HEK293 (cell line): Measurements from ENCODE around the gene LEP.
"Not testable (repeated sequence)": the region's sequence is repeated elsewhere in the genome, so short reads cannot be mapped to it uniquely, and the experiment has no call there.

Experiments
- CTCF ChIA-PET: fragments of 350-600 bp; formaldehyde crosslinking; extraction: SDS; loops from one replicate; lab custom pipeline; 2021; ENCODE audit warnings: antibody characterized with exemption; lab: Yijun Ruan, JAX
- POLR2A ChIA-PET: fragments of 300-600 bp; formaldehyde crosslinking; extraction: SDS; loops from one replicate; lab custom pipeline; 2020; ENCODE audit warnings: antibody characterized with exemption, inconsistent platforms; lab: Yijun Ruan, JAX
- H3K27ac ChIP-seq: fragments of 200-500 bp; sonication (Bioruptor generic); 2 replicates; pipeline ENCODE4 v1.5.1; 2014; ENCODE audit warnings: low read depth, low read length, control low read depth, inconsistent platforms; ENCODE audit errors: extremely low read depth
- H3K36me3 ChIP-seq, 2 experiments: fragments of 200-500 bp in 1 of 2; sonication (Bioruptor generic) in 1 of 2; 1 replicate in 1 of 2; 2 replicates in 1 of 2; pipeline ENCODE4 v1.5.1; 2014 to 2017; ENCODE audit warnings: inconsistent platforms in 2 of 2, low read length in 2 of 2; ENCODE audit not compliant: control insufficient read depth in 2 of 2, insufficient read depth in 1 of 2
- H3K4me1 ChIP-seq: fragments of 200-500 bp; sonication (Bioruptor generic); 2 replicates; pipeline ENCODE4 v1.5.1; 2014; ENCODE audit warnings: mild to moderate bottlenecking, low read length, inconsistent platforms; ENCODE audit not compliant: control insufficient read depth, insufficient read depth
- H3K4me3 ChIP-seq: 2 replicates; pipeline ENCODE4 v1.5.1; 2011; ENCODE audit warnings: low read depth, mild to moderate bottlenecking, control low read depth, low read length, moderate library complexity
- H3K9me3 ChIP-seq: fragments of 200-500 bp; sonication (Bioruptor generic); 2 replicates; pipeline ENCODE4 v1.5.1; 2014; ENCODE audit warnings: low read depth, low read length, inconsistent platforms; ENCODE audit not compliant: control insufficient read depth, insufficient read depth
- MYNN ChIP-seq: fragments of 450-650 bp; formaldehyde crosslinking; IDR thresholded peaks from 2 replicates; pipeline ENCODE4 v1.5.1; 2016; ENCODE audit warnings: missing biosample characterization, missing genetic modification characterization, borderline replicate concordance
- SCRT2 ChIP-seq: fragments of 450-650 bp; formaldehyde crosslinking; IDR thresholded peaks from 2 replicates; pipeline ENCODE4 v1.5.1; 2016; ENCODE audit warnings: missing biosample characterization, missing genetic modification characterization
- SETDB1 ChIP-seq: IDR thresholded peaks from one replicate; pipeline ENCODE4 v1.6.1; 2017; ENCODE audit warnings: mild to moderate bottlenecking, low read length, moderate library complexity, mixed read lengths; ENCODE audit not compliant: insufficient read length
- ZNF518A ChIP-seq: fragments of 450-650 bp; formaldehyde crosslinking; conservative IDR thresholded peaks from 2 replicates; pipeline ENCODE4 v1.5.1; 2016; ENCODE audit warnings: low read depth, missing biosample characterization, missing genetic modification characterization
- ZNF555 ChIP-seq: fragments of 450-650 bp; formaldehyde crosslinking; conservative IDR thresholded peaks from 2 replicates; pipeline ENCODE4 v1.5.1; 2017; ENCODE audit warnings: missing biosample characterization, mild to moderate bottlenecking, missing genetic modification characterization, inconsistent platforms
- ZNF658 ChIP-seq: fragments of 450-650 bp; formaldehyde crosslinking; IDR thresholded peaks from 2 replicates; pipeline ENCODE4; 2016; ENCODE audit warnings: missing biosample characterization, missing genetic modification characterization
- ZNF677 ChIP-seq: fragments of 450-650 bp; IDR thresholded peaks from 2 replicates; pipeline ENCODE4 v1.5.0; 2018; ENCODE audit warnings: missing biosample characterization, mild to moderate bottlenecking, missing genetic modification characterization, moderate library complexity
- TF ChIP-seq, protein P1 (sequence below): fragments of 450-650 bp; formaldehyde crosslinking; IDR thresholded peaks from 2 replicates; pipeline ENCODE4 v1.5.1; 2016; ENCODE audit warnings: missing biosample characterization, missing genetic modification characterization
- TF ChIP-seq, protein P2 (sequence below): fragments of 450-650 bp; formaldehyde crosslinking; IDR thresholded peaks from 2 replicates; pipeline ENCODE4 v1.5.1; 2016; ENCODE audit warnings: missing biosample characterization, missing genetic modification characterization
- TF ChIP-seq, protein P3 (sequence below): fragments of 450-650 bp; formaldehyde crosslinking; IDR thresholded peaks from 2 replicates; pipeline ENCODE4 v1.5.1; 2016; ENCODE audit warnings: missing biosample characterization, missing genetic modification characterization
- TF ChIP-seq, protein P4 (sequence below): fragments of 450-650 bp; formaldehyde crosslinking; IDR thresholded peaks from 2 replicates; pipeline ENCODE4 v1.5.1; 2016; ENCODE audit warnings: missing biosample characterization, missing genetic modification characterization

The LEP gene

DNA sequence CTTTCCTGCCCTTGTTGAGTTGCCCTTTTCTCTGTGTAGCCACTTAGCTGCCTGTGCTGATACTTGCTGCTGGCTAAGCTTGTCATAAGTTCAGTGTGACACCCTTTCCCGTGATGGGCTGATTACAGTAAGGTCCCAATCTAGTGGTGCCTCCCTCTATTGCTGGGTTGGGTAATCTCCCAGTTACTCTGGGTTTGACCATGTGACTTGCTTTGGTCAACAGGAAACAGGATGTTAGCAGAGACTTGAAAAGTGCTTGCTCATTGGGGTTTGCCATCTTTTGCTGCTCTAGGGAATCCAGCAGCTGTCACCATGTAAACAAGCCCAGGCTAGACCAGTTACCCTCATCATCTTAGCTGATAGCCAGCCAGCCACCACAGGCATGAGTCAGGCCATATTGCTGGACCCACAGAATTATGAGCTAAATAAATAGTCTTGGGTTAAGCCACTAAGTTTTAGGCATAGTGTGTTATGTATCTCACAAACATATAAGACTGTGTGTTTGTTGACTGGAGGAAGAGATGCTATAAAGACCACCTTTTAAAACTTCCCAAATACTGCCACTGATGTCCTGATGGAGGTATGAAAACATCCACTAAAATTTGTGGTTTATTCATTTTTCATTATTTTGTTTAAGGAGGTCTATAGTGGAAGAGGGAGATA lies 4.0 kb upstream of the LEP start:
- Histone ChIP-seq H3K4me1 (no peaks in the 10 kb centered on the region), H3K36me3 (no peaks in the 10 kb centered on the region)
- TF ChIP-seq, protein P1, sequence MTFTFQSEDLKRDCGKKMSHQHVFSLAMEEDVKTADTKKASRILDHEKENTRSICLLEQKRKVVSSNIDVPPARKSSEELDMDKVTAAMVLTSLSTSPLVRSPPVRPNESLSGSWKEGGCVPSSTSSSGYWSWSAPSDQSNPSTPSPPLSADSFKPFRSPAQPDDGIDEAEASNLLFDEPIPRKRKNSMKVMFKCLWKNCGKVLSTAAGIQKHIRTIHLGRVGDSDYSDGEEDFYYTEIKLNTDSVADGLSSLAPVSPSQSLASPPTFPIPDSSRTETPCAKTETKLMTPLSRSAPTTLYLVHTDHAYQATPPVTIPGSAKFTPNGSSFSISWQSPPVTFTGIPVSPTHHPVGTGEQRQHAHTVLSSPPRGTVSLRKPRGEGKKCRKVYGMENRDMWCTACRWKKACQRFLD, result no peak
- no peak for TF ChIP-seq ZNF555 (tag by site-specific recombination)
- TF ChIP-seq MYNN (tag by site-specific recombination), result no peak
- TF ChIP-seq ZNF518A (tag by site-specific recombination), result no peak
- no peak for TF ChIP-seq ZNF677 (tag by site-specific recombination)
- TF ChIP-seq, protein P2, sequence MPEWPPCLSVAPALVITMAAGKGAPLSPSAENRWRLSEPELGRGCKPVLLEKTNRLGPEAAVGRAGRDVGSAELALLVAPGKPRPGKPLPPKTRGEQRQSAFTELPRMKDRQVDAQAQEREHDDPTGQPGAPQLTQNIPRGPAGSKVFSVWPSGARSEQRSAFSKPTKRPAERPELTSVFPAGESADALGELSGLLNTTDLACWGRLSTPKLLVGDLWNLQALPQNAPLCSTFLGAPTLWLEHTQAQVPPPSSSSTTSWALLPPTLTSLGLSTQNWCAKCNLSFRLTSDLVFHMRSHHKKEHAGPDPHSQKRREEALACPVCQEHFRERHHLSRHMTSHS (tag by site-specific recombination), result no peak
- TF ChIP-seq, protein P3, sequence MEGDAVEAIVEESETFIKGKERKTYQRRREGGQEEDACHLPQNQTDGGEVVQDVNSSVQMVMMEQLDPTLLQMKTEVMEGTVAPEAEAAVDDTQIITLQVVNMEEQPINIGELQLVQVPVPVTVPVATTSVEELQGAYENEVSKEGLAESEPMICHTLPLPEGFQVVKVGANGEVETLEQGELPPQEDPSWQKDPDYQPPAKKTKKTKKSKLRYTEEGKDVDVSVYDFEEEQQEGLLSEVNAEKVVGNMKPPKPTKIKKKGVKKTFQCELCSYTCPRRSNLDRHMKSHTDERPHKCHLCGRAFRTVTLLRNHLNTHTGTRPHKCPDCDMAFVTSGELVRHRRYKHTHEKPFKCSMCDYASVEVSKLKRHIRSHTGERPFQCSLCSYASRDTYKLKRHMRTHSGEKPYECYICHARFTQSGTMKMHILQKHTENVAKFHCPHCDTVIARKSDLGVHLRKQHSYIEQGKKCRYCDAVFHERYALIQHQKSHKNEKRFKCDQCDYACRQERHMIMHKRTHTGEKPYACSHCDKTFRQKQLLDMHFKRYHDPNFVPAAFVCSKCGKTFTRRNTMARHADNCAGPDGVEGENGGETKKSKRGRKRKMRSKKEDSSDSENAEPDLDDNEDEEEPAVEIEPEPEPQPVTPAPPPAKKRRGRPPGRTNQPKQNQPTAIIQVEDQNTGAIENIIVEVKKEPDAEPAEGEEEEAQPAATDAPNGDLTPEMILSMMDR (tag by site-specific recombination), result no peak
- TF ChIP-seq, protein P4, sequence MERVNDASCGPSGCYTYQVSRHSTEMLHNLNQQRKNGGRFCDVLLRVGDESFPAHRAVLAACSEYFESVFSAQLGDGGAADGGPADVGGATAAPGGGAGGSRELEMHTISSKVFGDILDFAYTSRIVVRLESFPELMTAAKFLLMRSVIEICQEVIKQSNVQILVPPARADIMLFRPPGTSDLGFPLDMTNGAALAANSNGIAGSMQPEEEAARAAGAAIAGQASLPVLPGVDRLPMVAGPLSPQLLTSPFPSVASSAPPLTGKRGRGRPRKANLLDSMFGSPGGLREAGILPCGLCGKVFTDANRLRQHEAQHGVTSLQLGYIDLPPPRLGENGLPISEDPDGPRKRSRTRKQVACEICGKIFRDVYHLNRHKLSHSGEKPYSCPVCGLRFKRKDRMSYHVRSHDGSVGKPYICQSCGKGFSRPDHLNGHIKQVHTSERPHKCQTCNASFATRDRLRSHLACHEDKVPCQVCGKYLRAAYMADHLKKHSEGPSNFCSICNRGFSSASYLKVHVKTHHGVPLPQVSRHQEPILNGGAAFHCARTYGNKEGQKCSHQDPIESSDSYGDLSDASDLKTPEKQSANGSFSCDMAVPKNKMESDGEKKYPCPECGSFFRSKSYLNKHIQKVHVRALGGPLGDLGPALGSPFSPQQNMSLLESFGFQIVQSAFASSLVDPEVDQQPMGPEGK, result no peak
- no peak for TF ChIP-seq ZNF658 (tag by site-specific recombination)
- TF ChIP-seq SCRT2 (tag by site-specific recombination), result no peak
- TF ChIP-seq, all 188 proteins: peak for 0
- ChIA-PET CTCF (interaction anchor here (0.7 to 1.3 kb wide), 2 partner anchors 22 to 85 kb away, joined by 3 to 4 read pairs; no protein-coding TSS in a partner anchor), POLR2A (no interaction called here)
- Histone ChIP-seq H3K9me3 (no peaks in the 10 kb centered on the region), H3K4me3 (no peak overlapping the region), H3K27ac (no peak overlapping the region)

DNA sequence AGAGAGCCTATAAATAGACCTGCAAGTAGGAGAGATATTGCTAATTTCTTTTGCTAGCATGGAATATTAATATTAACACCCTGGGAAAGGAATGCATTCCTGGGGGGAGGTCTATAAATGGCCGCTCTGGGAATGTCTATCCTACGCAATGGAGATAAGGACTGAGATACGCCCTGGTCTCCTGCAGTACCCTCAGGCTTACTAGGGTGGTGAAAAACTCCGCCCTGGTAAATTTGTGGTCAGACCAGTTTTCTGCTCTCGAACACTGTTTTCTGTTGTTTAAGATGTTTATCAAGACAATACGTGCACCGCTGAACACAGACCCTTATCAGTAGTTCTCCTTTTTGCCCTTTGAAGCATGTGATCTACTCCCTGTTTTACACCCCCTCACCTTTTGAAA lies 1.9 kb upstream of the LEP start:
- H3K4me1 ChIP-seq, H3K27ac ChIP-seq, POLR2A ChIA-PET, H3K36me3 ChIP-seq, H3K9me3 ChIP-seq, H3K4me3 ChIP-seq: not testable (repeated sequence)
- TF ChIP-seq SETDB1, result peak; percentile 69
- CTCF ChIA-PET, result interaction anchor here (0.7 kb wide), 1 partner anchor 290 kb away, joined by 3 read pairs; no protein-coding TSS in a partner anchor
